ENCODE results near the gene KIRREL2.
"Not testable (repeated sequence)": the region's sequence is repeated elsewhere in the genome, so short reads cannot be mapped to it uniquely, and the experiment has no call there.

The KIRREL2 gene

GRCh38 chr19:35856546-35857149 lies at the start of gene KIRREL2:
Gene KIRREL2 (plus strand): TSS chr19:35856911. CDS start chr19:35857120, 209 bp downstream.
- no peak for DNase-seq (ENCODE audit: low read depth, low spot score)

GRCh38 chr19:35807633-35808032 lies 49.1 kb upstream of the KIRREL2 start:
- no peak for DNase-seq (ENCODE audit: low read depth, low spot score)

DNA sequence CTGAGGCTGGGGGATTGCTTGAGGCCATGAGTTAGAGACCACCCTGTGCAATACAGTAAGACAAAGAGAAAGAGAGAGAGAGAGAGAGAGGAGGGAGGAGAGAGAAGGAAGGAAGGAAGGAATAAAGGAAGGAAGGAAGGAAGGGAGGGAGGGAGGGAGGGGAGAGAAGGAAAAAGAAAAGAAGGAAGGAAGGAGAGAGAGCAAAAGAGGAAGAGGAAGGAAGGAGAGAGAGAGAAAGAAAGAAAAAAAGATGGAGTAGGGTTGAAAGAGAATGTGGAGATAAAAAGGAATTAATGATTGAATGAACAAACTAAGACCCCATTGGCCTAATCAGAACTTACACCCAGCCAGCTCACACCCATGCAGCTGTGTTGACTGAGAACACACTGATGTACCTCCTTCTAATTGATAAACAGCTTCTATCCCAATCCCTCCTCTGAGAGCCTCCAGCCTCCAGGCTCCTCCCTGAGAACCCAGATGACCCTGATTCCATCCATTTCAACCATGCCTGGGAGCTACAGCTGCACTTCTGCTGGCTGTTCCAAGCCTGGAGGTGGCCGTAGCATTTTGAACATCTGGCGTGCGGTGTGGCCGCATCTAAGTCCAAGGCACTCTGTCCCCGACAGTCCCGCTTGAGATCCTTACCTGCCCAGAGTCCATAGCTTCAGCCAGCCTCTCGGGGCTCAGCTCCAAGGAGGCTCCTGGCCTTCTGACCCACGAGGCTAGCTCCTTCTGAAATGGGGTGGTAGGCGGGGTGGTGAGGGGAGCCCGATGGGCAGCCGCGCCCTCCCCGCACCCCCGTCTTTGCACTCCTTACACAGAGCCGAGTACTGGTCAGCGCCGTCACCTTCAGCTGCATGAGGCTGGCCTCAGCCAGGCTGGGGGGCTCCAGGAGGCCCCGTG lies 45.1 kb upstream of the KIRREL2 start:
- no peak for DNase-seq (ENCODE audit: low read depth, low spot score)

GRCh38 chr19:35812220-35813042 lies 44.3 kb upstream of the KIRREL2 start, which contains the start of gene PRODH2:
Gene PRODH2 (minus strand): TSS chr19:35812845. CDS start chr19:35812805, 40 bp downstream.
- no peak for DNase-seq (ENCODE audit: low read depth, low spot score)

DNA sequence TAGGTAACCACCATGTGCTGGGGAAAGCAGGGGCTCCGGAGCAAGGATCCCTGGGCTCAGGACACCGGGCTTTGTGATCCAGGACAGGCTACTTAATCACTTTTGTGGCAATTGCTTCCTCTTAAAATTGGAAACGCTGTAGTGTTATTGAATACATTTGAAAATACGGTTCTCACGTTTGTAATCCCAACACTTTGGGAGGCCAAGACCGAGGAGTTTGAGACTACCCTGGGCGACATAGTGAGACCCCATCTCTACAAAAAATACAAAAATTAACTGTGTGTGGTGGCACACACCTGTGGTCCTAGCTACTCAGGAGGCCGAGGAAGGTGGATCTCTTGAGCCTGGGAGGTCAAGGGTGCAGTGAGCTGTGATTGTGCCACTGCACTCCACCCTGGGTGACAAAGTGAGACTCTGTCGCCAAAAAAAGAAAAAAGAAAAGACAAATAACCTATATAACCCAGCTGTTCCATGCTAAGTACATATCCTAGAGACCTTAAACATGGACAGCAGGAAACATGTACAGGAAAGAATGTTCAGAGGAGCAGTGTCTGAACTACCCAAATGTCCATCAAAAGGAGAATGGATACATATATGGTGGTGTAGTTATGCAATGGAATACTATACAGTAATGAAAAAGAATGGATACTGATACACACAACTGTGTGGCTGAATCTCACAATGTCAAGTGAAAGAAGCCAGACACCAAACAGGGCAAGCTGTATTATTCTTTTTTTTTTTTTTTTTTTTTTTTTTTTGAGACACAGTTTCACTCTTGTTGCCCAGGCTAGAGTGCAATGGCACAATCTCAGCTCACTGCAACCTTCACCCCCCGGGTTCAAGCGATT lies 43.4 kb upstream of the KIRREL2 start:
- no peak for DNase-seq (ENCODE audit: low read depth, low spot score)

GRCh38 chr19:35816262-35816661 lies 40.4 kb upstream of the KIRREL2 start:
- DNase-seq (ENCODE audit: low read depth, low spot score): no peak

DNA sequence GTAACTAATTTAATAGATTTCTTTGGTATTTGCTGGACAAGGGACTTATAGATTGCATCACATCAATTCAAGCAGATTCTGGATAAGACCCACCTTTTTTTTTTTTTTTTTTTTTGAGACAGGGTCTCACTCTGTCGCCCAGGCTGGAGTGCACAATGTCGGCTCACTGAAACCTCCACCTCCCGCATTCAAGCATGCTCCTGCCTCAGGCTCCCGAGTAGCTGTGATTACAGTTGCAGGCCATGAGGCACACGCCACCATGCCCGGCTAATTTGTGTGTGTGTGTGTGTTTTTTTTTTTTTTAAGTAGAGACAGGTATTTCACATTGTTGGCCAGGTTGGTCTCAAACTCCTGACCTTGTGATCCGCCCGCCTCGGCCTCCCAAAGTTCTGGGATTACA lies 39.9 kb upstream of the KIRREL2 start:
- DNase-seq (ENCODE audit: low read depth, low spot score): no peak

DNA sequence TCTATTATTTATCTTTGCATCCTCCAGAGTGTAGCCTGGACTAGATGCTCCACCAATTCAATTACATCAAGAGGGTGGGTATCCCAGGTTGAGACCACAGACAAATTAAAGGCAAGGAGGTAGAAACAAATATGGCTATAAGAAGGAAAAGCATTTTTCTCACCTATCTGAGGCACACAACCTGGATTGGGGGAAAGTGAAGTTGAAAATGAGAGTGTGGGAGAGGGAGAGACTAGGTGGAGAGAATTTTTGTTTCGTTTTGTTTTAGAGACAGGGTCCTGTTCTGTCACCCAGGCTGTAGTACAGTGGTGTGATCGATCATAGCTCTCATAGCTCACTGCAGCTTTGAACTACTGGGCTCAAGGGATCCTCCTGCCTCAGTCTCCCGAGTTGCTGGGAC lies 38.3 kb upstream of the KIRREL2 start:
- DNase-seq (ENCODE audit: low read depth, low spot score): no peak

GRCh38 chr19:35822579-35822978 lies 34.1 kb upstream of the KIRREL2 start:
- DNase-seq (ENCODE audit: low read depth, low spot score): no peak

GRCh38 chr19:35824150-35824549 lies 32.6 kb upstream of the KIRREL2 start:
- no peak for DNase-seq (ENCODE audit: low read depth, low spot score)

DNA sequence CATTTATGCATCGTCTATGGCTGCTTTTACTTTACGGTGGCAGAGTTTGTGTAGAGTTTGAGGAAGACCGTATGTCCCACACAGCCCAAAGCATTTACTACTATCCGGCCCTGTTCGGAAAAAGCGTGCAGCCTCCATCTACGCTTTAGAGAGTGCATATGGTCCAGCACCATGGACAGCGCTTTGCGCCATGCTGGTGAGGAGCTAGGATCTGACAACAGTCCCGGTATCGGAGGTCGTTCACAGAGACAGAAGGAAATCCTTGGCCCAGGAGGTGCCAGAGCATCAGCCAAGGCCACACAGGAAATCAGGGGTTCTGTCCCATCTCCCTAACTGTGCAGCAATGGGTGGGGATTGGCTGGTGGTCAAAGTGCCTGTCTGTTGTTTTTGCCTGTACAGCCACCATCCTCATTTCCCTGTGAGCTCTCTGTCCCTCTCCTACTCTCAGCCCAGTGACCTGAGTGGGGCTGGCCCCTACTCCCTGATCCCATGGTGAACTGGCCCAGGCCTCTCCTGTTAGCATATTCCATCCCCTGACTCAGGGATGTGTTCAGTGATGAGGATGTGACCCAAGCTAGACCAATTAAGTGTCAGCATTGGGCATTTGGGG lies 27.9 kb upstream of the KIRREL2 start:
- DNase-seq (ENCODE audit: low read depth, low spot score): no peak

DNA sequence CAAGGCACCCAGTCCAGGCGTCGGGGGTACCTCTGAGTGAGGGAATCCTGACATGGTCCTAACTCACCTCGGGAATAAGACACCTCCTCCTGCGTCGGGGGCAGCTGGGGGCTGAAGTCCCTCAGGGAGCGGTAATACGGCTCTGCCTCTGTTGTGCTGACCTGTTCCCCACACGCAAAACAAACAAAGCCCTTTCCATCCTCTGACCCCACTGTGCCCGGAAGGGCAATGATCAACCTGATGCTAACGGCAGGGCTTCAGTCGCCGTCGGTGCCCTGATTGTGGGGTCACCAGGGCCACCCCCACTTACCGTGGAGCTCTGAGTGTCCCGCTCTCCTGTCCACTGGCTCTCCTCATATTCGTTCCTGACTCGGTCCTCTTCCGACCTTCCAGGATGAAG lies 25.7 kb upstream of the KIRREL2 start:
- no peak for DNase-seq (ENCODE audit: low read depth, low spot score)

GRCh38 chr19:35832054-35832453 lies 24.7 kb upstream of the KIRREL2 start:
- no peak for DNase-seq (ENCODE audit: low read depth, low spot score)

DNA sequence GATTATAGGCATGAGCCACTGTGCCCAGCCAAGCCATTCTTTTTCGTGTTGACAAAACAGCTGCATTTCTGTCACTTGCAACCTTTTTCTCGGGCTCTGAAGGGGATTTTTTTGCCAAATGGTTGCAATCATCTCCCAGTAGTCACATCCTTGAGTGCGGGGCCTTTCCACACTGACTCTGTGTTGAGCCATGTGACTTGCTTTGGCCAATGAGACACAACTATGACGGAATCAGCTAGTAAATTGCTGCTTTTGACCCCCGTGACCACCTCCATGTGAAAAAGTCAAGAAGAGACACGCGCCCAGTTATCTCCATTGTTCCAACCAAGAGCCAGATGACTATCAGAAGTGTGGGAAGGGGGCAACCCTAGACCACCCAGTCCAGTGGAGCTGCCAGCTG lies 22.7 kb upstream of the KIRREL2 start:
- no peak for DNase-seq (ENCODE audit: low read depth, low spot score)

DNA sequence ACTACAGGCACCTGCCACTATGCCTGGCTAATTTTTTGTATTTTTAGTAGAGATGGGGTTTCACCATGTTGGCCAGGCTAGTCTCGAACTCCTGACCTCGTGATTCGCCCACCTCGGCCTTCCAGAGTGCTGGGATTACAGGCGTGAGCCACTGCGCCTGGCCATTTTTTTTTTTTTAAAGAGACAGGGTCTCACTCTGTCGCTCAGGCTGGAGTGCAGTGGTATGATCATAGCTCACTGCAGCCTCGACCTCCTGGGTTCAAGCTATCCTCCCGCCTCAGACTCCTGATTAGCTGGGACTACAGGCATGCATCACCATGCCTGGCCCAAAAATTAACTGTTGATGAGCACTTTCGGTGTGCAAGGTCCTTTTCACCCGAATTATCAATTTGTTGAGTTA lies 20.6 kb upstream of the KIRREL2 start:
- not testable (repeated sequence) for DNase-seq (ENCODE audit: low read depth, low spot score)

DNA sequence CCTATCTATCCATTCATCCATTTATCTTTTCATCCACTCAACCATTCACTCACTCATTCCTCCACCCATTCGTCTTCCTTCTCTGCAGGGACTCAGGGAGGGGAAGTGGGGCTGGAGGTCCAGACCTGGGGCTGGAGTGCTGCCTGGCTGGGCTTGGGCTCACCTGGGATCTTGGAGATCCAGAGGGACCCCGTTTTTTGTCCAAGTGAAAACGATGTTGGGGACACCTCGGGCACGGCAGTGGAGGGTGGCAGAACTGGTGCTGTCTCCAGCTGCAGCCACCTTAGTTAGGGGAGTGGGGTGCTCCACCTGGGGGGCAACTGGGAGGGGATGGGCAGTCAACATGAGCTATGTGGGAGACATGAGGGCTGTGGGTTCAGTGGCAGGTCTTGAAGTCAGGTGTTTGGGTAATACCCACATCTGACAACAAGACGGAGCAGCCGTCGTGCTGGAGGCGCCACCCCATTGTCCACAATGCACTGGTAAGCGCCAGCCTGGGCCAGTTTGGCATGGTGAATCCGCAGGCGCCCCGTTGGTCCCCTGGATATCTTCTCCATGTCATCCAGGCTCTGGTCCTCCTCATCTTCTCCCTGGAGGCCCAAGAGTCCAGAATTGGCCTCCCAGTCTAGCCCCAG lies 14.6 kb upstream of the KIRREL2 start:
- DNase-seq (ENCODE audit: low read depth, low spot score): no peak

DNA sequence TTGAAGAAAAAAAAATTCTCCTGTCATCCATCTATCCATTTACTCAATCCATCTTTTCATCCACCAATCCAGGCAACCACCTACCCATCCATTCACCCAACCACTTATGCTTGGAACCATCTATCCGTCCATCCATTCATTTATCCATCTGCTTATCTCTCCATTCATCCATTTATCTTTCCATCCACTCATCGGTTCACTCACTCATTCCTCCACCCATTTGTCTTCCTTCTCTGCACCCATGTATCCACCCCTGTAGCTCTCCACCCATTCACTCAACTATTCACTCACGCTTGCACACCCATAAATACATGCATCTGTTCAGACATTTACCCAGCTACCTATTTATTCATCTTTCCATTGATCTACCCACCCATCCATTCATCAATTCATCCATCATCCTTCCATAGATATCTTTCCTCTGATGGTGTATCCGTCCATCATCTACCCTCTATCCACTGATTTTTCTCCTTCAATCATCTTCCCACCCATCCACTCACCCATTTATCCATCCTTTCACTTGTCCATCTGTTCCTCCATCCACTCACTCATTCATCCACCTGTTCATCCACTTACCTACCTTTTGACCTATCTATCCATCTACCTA lies 13.9 kb upstream of the KIRREL2 start:
- DNase-seq (ENCODE audit: low read depth, low spot score): no peak

DNA sequence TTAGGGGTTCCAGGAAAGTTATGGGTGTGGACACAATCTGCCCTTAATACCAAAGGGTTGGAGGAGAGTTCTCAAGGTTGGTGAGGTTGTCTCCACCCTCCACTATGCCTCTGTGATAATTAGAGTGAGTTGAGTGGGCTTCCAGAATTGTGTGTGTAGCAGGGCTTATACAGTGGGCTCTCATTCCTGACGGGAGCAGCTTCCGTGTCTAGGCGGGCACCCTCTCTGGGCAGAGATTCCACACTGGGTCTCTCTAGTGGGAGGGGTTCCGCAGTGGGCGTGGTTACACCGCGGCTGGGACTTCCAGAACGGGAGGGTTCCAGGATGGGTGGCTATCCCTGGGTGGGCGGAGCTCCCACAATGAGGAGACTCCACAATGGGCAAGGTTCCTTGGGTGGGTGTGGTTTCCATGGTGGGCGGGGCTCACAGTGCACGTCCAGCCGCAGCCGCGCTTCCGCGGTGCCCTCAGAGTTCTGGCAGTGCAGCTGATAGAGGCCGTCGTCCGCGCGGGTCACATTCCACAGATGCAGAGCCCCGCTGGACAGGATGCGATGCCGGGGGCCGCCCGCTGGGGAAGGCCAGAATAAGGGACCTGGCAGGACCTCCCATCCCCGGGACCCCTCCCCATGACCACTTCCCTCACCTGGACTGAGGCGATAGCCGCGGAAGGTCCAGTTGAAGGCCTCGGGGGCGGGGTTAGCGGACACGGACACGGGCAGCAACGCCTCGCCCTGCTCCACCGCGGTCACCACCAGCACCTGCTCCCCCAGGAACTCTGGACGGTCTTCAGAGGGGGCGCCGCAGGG lies 12.8 kb upstream of the KIRREL2 start:
- DNase-seq (ENCODE audit: low read depth, low spot score): no peak

Data from brain pericyte (primary cell).